BLaER1 (cell line): Measurements from ENCODE around the gene DYNLT2B.
"Not testable (repeated sequence)": the region's sequence is repeated elsewhere in the genome, so short reads cannot be mapped to it uniquely, and the experiment has no call there.

ENCODE experiments used
- H3K27ac ChIP-seq: shearing (Covaris generic); formaldehyde crosslinking; 2 replicates; pipeline ENCODE4 v1.8.1; 2022
- H3K27me3 ChIP-seq: shearing (Covaris generic); formaldehyde crosslinking; 2 replicates; pipeline ENCODE4 v1.8.1; 2022
- H3K36me3 ChIP-seq: shearing (Covaris generic); formaldehyde crosslinking; 2 replicates; pipeline ENCODE4 v1.8.1; 2022
- H3K4me1 ChIP-seq: shearing (Covaris generic); formaldehyde crosslinking; 2 replicates; pipeline ENCODE4 v1.8.1; 2022
- H3K4me2 ChIP-seq: shearing (Covaris generic); formaldehyde crosslinking; 2 replicates; pipeline ENCODE4 v1.8.1; 2022
- H3K4me3 ChIP-seq: shearing (Covaris generic); formaldehyde crosslinking; 2 replicates; pipeline ENCODE4 v1.8.1; 2022
- H3K9ac ChIP-seq: shearing (Covaris generic); formaldehyde crosslinking; 2 replicates; pipeline ENCODE4 v1.8.1; 2022
- H3K9me3 ChIP-seq: shearing (Covaris generic); formaldehyde crosslinking; 2 replicates; pipeline ENCODE4 v1.8.1; 2022
- H4K20me1 ChIP-seq: shearing (Covaris generic); formaldehyde crosslinking; 2 replicates; pipeline ENCODE4 v1.8.1; 2022
- Cebpa-rat ChIP-seq: shearing (Covaris generic); IDR thresholded peaks from 2 replicates; pipeline ENCODE4 v1.8.1; 2022

The DYNLT2B gene

DNA sequence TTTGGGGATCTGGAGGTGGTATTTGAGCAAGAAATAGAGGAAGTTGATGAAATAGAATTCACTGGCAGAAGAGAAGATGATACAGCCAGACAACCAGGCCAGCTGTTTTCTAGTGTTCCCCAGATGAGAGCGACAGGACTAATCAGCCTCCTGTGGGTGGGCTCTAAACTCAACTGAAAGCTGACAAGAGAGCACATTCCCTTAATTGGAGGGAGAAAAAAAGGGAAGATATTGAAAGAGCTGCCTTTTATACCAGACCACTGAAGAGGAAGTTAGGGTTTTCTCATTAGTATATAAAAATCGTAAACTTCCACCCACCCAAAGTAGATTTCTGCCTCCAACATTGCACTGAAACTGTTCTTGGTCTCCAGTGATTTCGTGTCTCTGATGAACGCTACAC, 26.6 kb upstream of the DYNLT2B start:
- H3K4me1 ChIP-seq, result peaks cover 22% of the 10 kb centered on the region
- peak overlapping the region; percentile 17; the same call in 1 of the 2 replicates for H3K9ac ChIP-seq
- H3K27me3 ChIP-seq, result no peaks in the 10 kb centered on the region
- H3K4me3 ChIP-seq, result no peak overlapping the region
- H4K20me1 ChIP-seq, result no peaks in the 10 kb centered on the region
- H3K4me2 ChIP-seq, result peak overlapping the region; percentile 64
- no peaks in the 10 kb centered on the region for H3K9me3 ChIP-seq
- H3K36me3 ChIP-seq, result peaks cover 31% of the 10 kb centered on the region
- no peak for TF ChIP-seq Cebpa-rat
- H3K27ac ChIP-seq, result peak overlapping the region; percentile 42

DNA sequence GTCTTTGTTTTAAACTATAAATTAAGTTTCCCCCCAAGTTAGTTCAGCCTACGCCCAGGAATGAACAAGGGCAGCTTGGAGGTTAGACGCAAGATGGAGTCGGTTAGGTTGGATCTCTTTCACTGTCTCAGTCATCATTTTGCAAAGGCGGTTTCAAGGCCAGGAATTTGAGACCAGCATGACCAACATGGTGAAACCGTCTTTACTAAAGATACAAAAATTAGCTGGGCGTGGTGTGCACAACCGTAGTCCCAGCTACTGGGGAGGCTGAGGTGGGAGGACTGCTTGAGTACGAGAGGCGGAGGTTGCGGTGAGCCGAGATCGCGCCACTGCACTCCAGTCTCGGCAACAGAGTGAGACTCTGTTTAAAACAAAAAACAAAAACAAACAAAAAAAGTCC, 25.9 kb upstream of the DYNLT2B start:
- not testable (repeated sequence) for H3K9me3 ChIP-seq, H3K4me2 ChIP-seq, H4K20me1 ChIP-seq, H3K4me3 ChIP-seq, H3K27me3 ChIP-seq, H3K9ac ChIP-seq, H3K27ac ChIP-seq
- peaks cover 22% of the 10 kb centered on the region for H3K4me1 ChIP-seq
- H3K36me3 ChIP-seq, result peaks cover 23% of the 10 kb centered on the region

DNA sequence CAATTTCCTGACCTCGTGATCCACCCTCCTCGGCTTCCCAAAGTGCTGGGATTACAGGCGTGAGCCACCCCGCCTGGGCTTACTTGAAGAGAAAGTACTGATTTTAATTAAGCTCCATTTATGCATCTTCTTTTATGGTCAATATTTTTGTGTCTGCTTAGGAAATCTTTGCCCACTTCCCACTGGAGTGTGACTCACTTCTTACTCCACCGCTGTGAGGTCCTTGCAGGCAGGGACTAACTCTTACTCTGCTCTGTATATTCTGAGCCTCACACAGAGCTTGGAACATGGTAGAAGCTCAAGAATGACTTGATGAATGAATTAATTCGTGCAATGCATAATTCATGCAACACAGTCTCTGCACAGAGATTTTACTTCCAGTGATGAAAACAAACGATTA, 23.1 kb upstream of the DYNLT2B start:
- TF ChIP-seq Cebpa-rat, result no peak
- Histone ChIP-seq H3K27me3 (no peaks in the 10 kb centered on the region), H4K20me1 (no peaks in the 10 kb centered on the region), H3K9ac (no peak overlapping the region), H3K4me2 (no peak overlapping the region), H3K36me3 (0 out of 2 replicates have a peak, but pooled peaks cover 5% of the 10 kb centered on the region), H3K9me3 (no peaks in the 10 kb centered on the region), H3K4me1 (peaks cover 21% of the 10 kb centered on the region), H3K27ac (no peak overlapping the region), H3K4me3 (no peak overlapping the region)

DNA sequence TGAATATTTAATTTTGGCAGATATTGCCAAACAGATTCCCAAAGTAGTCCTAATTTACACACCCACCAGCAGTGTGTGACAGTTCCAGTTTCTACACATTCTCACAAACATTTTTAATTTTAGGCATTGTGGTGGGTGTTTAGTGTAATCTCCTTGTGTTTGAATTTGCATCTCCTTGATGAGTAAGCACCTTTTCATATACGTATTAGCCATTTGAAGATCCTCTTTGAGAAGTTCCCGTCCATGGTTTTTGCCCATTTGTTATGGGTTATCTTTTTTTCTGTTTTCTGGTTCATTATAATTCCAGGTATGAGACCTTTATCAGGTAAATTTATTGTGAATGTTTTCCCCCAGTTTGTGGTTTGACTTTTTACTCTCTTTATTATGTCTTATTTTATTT, 22.4 kb upstream of the DYNLT2B start:
- Histone ChIP-seq H3K9ac (no peak overlapping the region), H4K20me1 (no peaks in the 10 kb centered on the region), H3K36me3 (no peaks in the 10 kb centered on the region), H3K9me3 (no peaks in the 10 kb centered on the region), H3K4me2 (no peak overlapping the region), H3K27ac (no peak overlapping the region), H3K4me3 (no peak overlapping the region), H3K27me3 (no peaks in the 10 kb centered on the region), H3K4me1 (peaks cover 14% of the 10 kb centered on the region)
- no peak for TF ChIP-seq Cebpa-rat

DNA sequence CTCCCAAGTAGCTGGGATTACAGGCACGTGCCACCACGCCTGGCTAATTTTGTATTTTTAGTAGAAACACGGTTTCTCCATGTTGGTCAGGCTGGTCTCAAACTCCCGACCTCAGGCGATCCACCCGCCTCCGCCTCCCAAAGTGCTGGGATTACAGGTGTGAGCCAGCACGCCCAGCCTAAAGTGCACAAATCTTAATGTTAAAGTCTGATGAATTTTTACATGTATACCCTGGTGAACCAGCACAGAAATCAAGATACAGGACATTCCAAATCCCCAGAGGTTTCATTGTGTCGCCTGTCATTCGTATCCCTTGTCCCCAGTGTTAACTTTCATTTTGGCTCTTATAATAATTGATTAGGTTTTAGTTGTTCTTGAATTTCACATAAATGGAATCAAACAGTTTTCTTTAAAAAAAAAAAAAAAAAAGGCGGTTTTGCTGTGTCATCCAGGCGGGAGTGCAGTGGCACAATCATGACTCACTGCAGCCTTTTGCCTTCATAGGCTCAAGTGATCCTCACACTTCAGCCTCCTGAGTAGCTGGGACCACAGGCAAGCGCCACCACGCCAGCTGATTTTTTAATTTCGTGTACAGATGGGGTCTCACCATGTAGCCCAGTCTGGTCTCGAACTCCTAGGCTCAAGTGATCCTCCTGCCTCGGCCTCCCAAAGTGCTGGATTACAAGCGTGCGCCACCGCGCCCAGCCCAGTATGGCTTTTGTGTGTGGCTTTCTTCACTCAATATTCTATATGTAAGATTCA, 21.6 kb upstream of the DYNLT2B start:
- no peak for TF ChIP-seq Cebpa-rat
- Histone ChIP-seq H3K4me1 (peaks cover 6% of the 10 kb centered on the region), H3K9me3 (no peaks in the 10 kb centered on the region), H3K4me2 (no peak overlapping the region), H3K4me3 (no peak overlapping the region), H4K20me1 (no peaks in the 10 kb centered on the region), H3K27ac (no peak overlapping the region), H3K9ac (no peak overlapping the region), H3K36me3 (no peaks in the 10 kb centered on the region), H3K27me3 (no peaks in the 10 kb centered on the region)

DNA sequence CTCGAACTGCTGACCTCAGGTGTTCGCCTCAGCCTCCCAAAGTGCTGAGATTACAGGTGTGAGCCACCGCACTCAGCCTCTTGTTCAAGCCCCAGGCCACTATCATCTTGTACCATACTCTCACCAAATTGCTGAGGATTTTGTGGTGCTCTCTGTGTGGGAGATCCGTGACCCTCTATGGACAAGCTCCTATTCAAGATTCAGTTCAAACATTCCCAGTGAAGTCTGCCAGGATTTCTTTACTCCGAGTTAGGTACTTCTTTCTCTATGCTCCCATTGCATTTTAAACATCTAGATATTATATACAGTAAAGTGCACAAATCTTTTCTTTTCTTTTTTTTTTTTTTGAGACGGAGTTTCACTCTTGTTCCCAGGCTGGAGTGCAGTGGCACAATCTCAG, 21.0 kb upstream of the DYNLT2B start:
- Histone ChIP-seq H3K9me3 (no peaks in the 10 kb centered on the region), H3K9ac (no peak overlapping the region), H3K4me1 (no peaks in the 10 kb centered on the region), H3K36me3 (no peaks in the 10 kb centered on the region), H4K20me1 (no peaks in the 10 kb centered on the region), H3K27me3 (no peaks in the 10 kb centered on the region), H3K4me2 (no peak overlapping the region), H3K27ac (no peak overlapping the region), H3K4me3 (no peak overlapping the region)
- TF ChIP-seq Cebpa-rat, result no peak

DNA sequence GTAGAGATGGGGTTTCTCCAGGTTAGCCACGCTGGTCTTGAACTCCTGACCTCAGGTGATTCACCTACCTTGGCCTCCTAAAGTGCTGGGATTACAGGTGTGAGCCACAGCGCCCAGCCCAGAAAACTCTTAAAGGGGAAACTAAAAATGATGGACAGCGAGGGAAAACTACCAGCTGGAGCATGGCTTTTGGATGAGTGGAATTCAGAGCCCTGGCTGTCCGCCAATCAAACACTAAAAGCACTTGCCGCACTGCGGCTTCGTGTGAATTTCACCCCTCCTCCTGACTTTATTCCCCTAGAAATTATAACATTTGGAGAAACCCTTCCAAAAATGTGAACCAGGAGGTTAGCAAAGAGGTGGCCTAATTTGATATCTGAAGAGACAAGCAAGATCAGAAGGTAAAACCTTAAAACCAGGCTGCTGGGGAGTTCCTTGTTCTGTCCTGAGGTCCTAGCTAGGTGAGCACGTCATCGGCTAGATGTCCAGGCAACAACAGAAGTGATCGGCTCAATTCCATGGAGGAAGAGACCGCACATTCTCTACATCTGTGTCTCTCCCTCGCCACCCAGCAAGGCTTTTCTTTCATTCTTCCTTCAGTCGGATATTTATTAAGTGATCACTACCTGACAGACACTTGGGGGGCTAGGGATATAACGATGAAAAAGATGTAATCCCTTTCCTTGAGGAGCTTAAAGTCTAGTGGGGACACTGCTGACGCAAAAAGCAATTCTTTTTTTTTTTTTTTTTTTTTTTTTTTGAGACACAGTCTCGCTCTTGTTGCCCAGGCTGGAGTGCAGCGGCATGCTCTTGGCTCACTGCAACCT, 18.5 kb upstream of the DYNLT2B start:
- no peak for TF ChIP-seq Cebpa-rat
- H3K27me3 ChIP-seq, result no peaks in the 10 kb centered on the region
- no peak overlapping the region for H3K27ac ChIP-seq
- H3K9ac ChIP-seq, result no peak overlapping the region
- no peaks in the 10 kb centered on the region for H3K4me1 ChIP-seq
- H4K20me1 ChIP-seq, result no peaks in the 10 kb centered on the region
- H3K4me2 ChIP-seq, result no peak overlapping the region
- no peaks in the 10 kb centered on the region for H3K36me3 ChIP-seq
- H3K4me3 ChIP-seq, result no peak overlapping the region
- no peaks in the 10 kb centered on the region for H3K9me3 ChIP-seq

DNA sequence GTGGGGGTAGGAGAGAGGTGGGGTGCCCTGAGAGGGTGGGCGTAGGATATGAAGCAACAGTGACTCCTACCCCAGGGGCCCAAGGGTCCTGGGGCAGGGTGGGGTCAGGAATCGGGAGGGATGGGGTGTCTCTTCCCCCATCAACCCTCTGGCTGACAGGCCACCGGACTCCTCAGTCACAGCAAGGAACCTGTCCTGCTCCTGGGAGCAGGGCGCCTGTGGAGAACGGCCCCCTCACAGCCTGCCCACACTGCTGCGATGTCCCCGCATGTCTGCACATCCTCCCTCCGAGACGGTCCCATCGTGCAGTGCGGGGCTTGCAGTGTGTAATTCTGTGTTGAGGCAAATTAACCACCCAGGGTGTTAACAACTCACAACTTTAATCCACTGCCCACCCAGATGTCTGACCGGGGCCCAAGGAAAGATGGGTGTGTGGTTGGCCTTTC, 17.5 kb upstream of the DYNLT2B start:
- Histone ChIP-seq H3K9ac (no peak overlapping the region), H3K4me1 (no peaks in the 10 kb centered on the region), H4K20me1 (no peaks in the 10 kb centered on the region), H3K27ac (no peak overlapping the region), H3K4me3 (no peak overlapping the region), H3K36me3 (no peaks in the 10 kb centered on the region), H3K9me3 (no peaks in the 10 kb centered on the region), H3K27me3 (no peaks in the 10 kb centered on the region), H3K4me2 (no peak overlapping the region)
- TF ChIP-seq Cebpa-rat, result no peak

DNA sequence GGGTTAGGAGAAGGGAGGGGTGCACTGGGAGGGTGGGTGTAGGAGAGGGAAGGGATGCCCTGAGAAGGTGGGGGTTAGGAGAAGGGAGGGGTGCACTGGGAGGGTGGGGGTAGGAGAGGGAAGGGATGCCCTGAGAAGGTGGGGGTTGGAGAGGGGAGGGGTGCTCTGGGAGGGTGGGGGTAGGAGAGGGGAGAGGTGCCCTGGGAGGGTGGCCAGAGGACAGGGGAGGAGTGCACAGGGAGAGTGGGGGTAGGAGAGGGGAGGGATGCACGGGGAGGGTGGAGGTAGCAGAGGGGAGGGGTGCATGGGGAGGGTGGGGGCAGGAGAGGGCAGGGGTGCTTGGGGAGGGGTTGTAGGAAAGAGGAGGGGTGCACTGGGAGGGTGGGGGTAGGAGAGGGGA, 16.9 kb upstream of the DYNLT2B start:
- H3K9me3 ChIP-seq, result no peaks in the 10 kb centered on the region

DNA sequence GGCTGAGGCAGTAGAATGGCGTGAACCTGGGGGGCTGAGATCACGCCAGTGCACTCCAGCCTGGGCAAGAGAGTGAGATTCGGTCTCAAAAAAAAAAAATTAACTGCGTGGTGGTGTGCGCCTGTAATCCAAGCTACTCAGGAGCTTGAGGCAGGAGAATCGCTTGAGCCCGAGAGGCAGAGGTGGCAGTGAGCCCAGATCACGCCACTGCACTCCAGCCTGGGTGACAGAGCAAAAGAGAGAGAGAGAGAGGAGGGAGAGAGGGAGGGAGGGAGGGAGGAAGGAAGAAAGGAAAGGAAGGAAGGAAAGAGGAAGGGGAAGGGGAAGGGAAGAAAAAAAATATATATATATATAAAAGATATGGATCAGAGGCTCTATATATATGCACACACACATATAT, 14.1 kb upstream of the DYNLT2B start:
- no peak overlapping the region for H3K4me3 ChIP-seq
- TF ChIP-seq Cebpa-rat, result no peak
- H3K27me3 ChIP-seq, result no peaks in the 10 kb centered on the region
- H3K36me3 ChIP-seq, result no peaks in the 10 kb centered on the region
- H3K9me3 ChIP-seq, result no peaks in the 10 kb centered on the region
- no peak overlapping the region for H3K27ac ChIP-seq
- no peak overlapping the region for H3K9ac ChIP-seq
- no peak overlapping the region for H3K4me2 ChIP-seq
- H3K4me1 ChIP-seq, result no peaks in the 10 kb centered on the region
- no peaks in the 10 kb centered on the region for H4K20me1 ChIP-seq

More for the DNA sequence above, 16.9 kb upstream of the DYNLT2B start:
- no peaks in the 10 kb centered on the region for H3K36me3 ChIP-seq
- no peak overlapping the region for H3K4me3 ChIP-seq
- H4K20me1 ChIP-seq, result no peaks in the 10 kb centered on the region
- H3K27me3 ChIP-seq, result no peaks in the 10 kb centered on the region
- no peak overlapping the region for H3K9ac ChIP-seq
- no peak overlapping the region for H3K27ac ChIP-seq
- no peak for TF ChIP-seq Cebpa-rat
- H3K4me1 ChIP-seq, result no peaks in the 10 kb centered on the region
- no peak overlapping the region for H3K4me2 ChIP-seq
